GM18868 (cell line): ENCODE data around the gene SLC38A10.

Experiments
- ATAC-seq: cut with Tn5 transposase; IDR thresholded peaks from one replicate; pipeline ENCODE4 v1.9.1; 2021; ENCODE audit warnings: mild to moderate bottlenecking, moderate library complexity; ENCODE audit not compliant: unreplicated experiment

Gene SLC38A10

DNA sequence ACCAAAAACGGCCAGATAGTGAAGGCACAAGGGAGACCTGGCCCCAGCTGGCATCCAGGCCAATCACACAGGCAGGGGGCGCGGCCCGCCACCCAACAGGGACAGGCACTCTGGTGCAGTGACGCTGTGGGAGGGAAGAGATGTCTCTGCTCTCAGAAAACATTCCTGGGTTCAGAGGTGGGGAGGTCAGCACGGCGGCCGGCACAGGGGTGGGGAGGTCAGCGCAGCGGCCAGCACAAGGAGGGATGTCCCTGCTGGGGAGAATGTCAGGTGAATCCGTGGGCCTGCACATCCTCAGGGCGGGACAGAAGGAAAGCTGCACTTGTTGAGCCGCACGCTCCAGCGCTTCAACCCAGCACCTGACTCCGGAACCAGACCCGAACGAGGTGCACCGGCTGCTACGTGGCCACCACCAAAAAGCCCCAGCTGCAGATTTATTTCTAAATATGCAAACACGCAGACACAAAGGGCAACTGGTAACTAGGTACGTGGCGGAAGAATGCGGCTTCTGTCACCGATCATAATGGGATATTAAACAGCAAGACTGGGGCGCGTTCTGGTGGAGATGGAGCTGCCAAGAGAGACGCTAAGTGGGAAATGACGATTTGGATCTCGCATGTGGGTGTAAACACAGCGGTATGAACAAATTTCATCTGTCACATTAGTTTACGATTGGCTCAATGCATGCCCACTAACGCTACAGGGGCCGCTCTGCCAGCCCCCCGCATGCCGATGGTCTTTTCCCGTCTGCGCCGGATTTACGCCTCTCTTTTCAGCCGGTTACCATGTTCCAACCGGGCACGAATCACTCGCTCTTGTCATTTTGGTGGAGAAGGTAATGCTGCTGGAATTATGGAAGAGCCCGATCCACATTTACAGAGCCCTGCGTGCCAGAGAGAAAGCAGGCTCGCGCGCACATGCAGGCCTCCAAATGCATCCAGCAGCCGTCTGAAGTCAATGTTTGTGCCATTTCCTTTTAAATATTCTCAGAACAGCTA lies 15.5 kb downstream of the SLC38A10 start:
- no peak for ATAC-seq

- no peak for ATAC-seq
These were observed 16.3 kb downstream of the SLC38A10 start for GRCh38 chr17:81278831-81279230.

- no peak for ATAC-seq
These were observed 17.0 kb downstream of the SLC38A10 start for GRCh38 chr17:81277946-81278693.

- ATAC-seq, result no peak
These were observed 17.7 kb downstream of the SLC38A10 start for GRCh38 chr17:81277421-81277820.

DNA sequence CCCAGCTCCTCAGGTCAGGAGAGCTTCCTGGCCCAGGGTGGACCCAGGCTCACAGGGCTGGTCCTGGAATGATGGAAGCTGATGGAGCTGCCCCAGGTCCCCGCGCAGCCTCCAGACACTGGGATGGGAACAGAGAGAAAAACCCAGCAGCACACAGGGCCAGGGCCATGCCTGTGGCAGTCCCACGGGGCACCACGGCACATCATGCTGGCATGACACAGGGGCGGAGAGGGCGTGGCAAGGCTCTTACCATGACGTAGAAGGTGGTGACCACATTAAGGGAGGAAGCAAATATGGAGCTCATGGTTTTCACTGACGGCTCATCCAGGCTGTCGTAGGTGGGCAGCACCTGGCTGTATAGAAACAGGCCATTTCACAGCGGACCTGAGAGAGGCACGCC lies 18.3 kb downstream of the SLC38A10 start:
- no peak for ATAC-seq

DNA sequence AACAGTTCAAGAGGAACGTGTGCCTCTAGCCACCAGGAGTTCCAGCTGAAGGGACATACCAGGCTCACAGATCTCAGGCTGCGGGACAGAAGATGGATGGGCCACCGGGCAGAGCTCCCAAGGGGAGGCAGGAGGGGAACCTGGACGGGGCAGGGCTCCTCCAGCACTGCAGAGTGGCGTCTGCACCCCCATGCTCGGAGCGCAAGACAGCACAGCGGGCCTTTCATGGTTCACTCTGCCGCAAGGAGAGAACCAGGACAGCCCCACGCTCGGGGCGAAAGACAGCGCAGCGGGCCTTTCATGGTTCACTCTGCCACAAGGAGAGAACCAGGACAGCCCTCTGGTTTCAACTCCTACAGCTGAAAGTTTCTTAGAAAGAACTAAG lies 20.6 kb downstream of the SLC38A10 start:
- ATAC-seq, result no peak

GRCh38 chr17:81273698-81274470 lies 21.2 kb downstream of the SLC38A10 start:
- ATAC-seq, result no peak

GRCh38 chr17:81272616-81273015 lies 22.5 kb downstream of the SLC38A10 start:
- ATAC-seq, result no peak

GRCh38 chr17:81271226-81271625 lies 23.9 kb downstream of the SLC38A10 start:
- no peak for ATAC-seq

GRCh38 chr17:81270279-81270678 lies 24.8 kb downstream of the SLC38A10 start:
- no peak for ATAC-seq

GRCh38 chr17:81267390-81268067 lies 27.6 kb downstream of the SLC38A10 start:
- ATAC-seq, result no peak

DNA sequence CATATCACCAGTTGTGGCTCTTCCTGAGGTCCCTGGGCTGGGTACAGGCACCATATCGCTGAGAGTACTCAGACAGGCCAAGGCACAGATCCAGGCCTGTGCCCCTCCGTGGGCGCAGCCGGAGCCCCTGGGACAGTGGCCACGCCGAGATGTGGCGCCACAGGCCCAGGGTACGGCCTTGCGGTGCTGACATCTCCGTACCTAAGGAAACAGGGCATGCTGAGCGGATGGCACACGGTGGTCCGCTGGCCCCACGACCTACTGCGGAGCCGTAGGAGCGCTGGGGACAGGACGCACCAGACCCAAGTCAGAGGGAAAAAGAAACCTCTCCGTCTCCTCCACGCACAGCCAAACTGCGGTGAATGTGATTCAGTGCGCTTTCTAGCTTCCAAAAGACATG lies 29.5 kb downstream of the SLC38A10 start:
- ATAC-seq, result no peak

DNA sequence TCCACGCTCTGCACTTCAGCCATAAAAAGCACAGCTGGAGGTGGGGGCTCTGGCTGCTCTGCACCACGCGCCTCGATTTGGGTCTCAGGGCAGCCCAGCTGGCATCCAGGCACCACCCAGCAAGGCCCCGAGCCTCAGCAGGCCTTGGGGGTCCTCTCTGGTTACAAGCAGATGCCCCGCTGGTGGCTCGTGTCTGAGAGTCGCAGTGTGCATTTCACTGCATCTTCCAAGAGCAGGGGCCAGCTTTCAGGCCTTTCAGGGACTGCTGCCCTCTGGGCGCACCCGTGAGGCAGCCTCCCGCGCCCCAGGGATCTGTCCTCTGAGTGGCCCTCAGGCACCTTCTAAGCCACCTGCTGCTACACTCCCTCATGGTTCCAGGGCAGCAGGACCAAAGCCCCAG lies 30.5 kb downstream of the SLC38A10 start:
- no peak for ATAC-seq

DNA sequence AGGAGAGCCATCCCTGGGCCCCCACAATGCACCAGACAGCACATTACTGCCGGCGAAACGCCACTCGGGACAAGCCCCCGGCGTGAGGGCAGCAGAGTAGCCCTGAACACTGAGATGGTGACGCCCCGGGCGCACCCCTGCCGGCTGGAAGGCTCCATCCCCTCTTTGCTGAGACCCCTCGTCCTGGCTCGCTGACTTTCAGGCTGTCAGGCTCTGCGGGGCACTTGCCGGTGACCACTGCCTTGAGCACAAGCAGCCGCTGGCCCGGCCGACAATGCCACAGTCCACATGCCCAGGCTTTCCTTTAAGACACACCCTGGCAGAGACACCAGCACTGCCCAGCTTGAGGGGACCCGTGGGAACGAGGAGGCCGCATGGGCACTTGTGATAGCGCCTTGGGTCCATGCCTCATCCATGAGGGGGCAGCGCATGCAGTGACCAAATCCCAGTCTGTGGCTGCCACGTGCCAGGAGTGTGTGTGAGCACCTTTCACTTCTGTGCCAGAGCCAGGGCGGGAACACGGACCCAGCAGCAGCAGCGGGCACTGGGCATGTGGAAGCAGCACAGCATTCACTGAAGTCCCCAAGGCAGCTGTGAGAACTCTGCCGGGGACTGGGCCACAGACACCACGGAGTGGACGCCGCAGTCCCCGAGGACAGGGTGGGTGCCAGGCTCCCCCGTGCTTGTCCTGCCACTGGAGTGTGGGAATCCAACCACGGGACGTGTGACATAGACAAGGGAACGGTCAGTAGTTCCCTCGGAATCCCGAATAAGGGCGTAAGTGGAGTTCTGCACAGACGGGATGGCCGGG lies 31.5 kb downstream of the SLC38A10 start:
- no peak for ATAC-seq

- no peak for ATAC-seq
These were observed 33.3 kb downstream of the SLC38A10 start for GRCh38 chr17:81261582-81262336.

DNA sequence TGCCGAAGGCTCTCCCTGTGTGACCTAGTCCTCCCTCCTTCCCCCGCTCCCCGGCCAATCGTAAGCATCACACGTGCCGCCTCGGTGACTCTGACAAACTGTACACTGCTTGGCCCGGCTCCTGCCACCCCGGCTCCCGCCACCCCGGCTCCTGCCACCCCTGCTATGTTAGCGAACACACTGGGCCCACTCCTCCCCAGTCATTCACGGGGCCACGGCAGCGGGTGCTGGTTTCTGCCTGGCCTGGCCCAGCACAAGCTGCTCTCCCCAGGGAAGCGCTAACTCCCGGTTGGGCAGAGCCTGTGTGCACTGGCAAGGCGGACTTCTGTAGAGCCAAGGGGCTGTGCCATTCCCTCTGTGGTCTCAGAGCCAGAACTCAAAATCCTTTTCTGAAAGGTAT lies 34.0 kb downstream of the SLC38A10 start:
- no peak for ATAC-seq

GRCh38 chr17:81260641-81261040 lies 34.5 kb downstream of the SLC38A10 start:
- no peak for ATAC-seq

GRCh38 chr17:81260171-81260570 lies 34.9 kb downstream of the SLC38A10 start:
- ATAC-seq, result no peak

- no peak for ATAC-seq
These were observed 36.0 kb downstream of the SLC38A10 start for GRCh38 chr17:81259058-81259605.
